D721Med (cell line): ENCODE measurements around the gene SLC5A1.
A peak's percentile ranks its signal among the peaks of the same experiment; 100 is the strongest.

Experiments
- DNase-seq: peaks from one replicate; pipeline ENCODE4 v3.0.0; 2011; ENCODE audit warnings: low spot score; ENCODE audit not compliant: insufficient read length
- FAIRE-seq: peaks from 2 replicates; lab custom pipeline; 2011; peaks lifted over from hg19 to GRCh38; lab: Jason Lieb, UNC
- TF ChIP-seq, protein P1 (sequence below): IDR thresholded peaks from 2 replicates; pipeline ENCODE4 v1.5.1; 2012; ENCODE audit warnings: mild to moderate bottlenecking, control low read depth; ENCODE audit not compliant: insufficient read depth; ENCODE audit errors: missing control alignments

SLC5A1 gene

DNA sequence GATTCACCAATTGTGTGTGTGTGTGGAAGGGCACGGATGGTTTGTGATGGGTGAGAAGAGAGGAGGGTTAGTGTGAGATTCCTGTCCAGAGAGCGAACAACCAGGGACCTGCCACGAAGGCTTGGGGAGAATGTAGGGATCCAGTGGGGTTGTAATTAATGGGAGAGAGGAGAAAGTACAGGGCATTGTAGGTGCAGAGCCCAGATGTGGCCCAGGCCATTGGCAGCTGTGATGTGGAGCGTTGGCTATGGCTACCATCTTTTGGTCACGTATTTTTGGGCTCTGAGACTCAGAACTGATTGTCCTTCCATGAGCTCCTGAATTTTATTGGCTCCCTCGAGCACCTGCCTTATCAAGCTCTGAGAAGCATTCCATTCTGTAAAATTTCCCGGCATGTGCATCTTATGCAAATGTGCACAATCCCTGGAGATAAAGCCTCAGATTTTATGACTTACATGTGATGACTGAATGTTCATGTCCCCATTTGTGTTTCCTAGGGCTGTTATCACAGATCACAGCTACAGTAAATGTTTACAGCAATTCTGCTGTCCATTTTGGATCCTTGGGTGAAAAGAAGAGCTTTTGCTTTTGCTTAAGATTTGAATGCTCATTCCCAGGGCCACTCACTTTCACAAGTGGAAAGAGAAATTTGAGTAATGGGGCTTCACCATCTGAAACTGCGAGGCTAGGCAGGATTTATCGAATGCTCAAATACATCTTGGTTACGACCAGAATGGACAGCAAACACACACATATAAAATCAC is 33.1 kb downstream of the SLC5A1 start:
- no peak for DNase-seq
- FAIRE-seq, result no peak
- TF ChIP-seq, protein P1, sequence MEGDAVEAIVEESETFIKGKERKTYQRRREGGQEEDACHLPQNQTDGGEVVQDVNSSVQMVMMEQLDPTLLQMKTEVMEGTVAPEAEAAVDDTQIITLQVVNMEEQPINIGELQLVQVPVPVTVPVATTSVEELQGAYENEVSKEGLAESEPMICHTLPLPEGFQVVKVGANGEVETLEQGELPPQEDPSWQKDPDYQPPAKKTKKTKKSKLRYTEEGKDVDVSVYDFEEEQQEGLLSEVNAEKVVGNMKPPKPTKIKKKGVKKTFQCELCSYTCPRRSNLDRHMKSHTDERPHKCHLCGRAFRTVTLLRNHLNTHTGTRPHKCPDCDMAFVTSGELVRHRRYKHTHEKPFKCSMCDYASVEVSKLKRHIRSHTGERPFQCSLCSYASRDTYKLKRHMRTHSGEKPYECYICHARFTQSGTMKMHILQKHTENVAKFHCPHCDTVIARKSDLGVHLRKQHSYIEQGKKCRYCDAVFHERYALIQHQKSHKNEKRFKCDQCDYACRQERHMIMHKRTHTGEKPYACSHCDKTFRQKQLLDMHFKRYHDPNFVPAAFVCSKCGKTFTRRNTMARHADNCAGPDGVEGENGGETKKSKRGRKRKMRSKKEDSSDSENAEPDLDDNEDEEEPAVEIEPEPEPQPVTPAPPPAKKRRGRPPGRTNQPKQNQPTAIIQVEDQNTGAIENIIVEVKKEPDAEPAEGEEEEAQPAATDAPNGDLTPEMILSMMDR, result no peak

DNA sequence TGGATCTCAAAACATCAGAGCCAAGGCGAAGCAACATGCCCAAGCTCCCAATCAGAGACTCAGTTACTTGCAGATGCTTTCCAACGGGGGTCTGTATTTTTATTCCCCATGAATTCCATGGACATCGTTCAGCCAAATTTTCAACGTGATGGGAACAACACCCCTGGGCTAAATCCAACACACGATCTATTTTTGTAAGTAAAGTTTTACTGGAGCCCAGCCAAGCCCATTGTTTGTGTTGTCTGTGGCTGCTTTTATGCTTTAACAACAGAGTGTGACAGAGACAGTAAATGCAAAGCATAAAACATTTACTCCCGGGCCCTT is 33.7 kb downstream of the SLC5A1 start:
- DNase-seq, result no peak
- no peak for FAIRE-seq
- TF ChIP-seq, protein P1, result no peak

DNA sequence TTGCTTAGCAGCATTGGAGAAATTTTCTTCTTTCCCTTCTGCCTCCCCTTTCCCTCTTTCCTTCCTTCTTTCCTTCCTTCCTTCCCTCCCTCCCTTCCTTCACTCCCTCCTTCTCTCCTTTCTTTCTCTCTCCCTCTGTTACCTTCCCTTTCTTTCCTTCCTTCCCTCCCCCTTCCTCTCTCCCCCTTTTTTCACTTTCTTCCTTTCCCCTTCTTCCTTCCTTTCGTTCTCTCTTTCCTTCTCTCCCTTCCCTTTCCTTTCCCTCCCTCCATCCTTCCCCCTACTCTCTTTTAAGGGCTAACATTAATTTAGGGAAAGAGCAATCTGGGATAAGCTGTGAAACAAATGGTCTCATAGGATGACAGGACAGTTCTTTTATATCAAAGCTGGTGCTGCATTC is 34.1 kb downstream of the SLC5A1 start:
- DNase-seq (no peak), FAIRE-seq (no peak)
- TF ChIP-seq, protein P1, result no peak

DNA sequence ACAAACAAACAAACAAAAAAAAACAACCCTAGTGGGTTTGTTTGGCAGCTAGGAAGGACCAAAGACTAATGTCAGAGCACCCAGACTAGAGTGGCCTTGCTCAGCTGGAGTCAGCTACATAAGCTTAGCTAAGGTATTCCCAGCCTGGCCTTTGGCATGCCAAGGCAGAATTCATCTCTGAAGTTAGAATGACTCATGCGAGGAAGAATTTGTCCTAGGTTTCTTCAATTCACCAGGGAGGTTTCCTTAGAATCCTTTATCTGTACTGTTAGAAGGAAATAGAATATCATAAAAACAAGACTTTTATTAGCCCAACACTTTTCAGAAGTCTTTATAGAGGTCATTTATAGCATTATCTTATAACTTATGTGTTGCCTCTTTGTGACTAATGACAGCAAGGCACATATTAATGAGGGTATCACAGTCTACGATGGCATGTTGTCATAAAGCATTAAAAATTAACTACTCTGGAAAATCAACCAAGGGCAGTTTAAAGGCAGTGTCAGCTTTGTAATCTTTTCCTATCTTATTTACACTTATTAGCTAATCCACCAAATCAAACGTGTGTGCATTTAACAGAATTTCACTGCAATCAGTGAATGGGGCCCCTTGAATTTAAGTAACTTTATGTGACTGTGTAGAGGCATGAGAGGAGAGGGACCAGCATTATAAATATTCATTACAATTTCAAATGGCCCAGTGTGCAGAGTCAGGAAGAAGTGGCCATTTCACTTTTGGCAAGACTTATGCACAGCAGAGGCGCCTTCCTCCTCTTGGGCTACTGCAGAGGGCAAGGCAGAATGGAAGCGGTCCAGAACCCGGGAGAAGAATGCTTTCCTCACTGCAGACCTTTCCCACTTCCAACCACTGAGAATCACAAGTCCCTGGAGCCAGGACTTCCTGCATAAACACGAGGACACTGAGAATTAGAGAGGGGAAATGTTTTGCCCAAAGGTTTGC is 36.3 kb downstream of the SLC5A1 start:
- FAIRE-seq (no peak), DNase-seq (no peak)
- TF ChIP-seq, protein P1, result no peak

DNA sequence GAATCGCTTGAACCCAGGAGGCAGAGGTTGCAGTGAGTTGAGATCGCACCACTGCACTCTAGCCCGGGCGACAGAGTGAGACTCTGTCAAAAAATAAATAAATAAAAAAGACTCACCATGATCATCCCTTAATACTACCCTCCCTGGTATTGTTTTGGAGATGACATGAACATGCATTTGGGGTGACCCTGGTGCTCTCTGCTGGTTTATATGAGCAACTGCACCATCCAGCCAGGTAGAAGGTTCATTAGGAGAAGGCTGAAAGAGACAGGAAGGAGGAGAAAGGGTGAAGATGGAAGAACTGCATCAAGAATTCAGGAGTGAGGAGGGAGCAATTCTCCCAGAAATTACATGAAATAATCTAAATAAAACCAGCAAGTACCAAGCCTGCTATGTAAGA is 37.8 kb downstream of the SLC5A1 start:
- FAIRE-seq, result no peak

DNA sequence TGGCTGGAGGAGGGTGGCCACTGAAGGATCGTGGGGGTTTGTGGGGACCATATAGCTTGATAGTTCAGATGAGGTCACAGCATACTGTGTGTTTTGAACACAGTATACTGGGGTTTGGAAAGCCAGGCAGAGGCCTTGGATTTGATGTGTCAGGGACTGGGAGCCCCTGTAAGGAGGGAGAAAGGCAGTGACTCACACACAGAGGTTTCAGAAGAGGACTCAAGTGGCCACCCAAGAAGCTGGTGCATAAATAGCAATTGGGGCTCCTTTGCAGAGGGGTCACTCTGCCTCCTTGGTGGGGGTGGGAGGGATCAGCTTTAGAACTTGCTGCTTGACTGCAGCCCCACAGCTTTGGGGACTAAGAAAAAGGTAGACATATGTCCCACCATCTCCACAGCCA is 39.3 kb downstream of the SLC5A1 start:
- no peak for FAIRE-seq
- TF ChIP-seq, protein P1, result no peak
- DNase-seq, result no peak

More for the DNA sequence above, 37.8 kb downstream of the SLC5A1 start:
- no peak for DNase-seq
- TF ChIP-seq, protein P1, result peak; percentile 61
